H54 (cell line): ENCODE results near the gene SS18L1.

ENCODE experiments used
- DNase-seq: peaks from one replicate; pipeline ENCODE4 v3.0.0; 2011; ENCODE audit warnings: low spot score, mixed read lengths; ENCODE audit not compliant: insufficient read length
- FAIRE-seq: peaks from 3 replicates; lab custom pipeline; 2011; peaks lifted over from hg19 to GRCh38; lab: Jason Lieb, UNC
- POLR2A ChIP-seq: IDR thresholded peaks from 2 replicates; pipeline ENCODE4 v1.6.1; 2011; ENCODE audit warnings: low read depth, mild to moderate bottlenecking, low read length

SS18L1 gene

GRCh38 chr20:62230696-62231095, 87.1 kb downstream of the SS18L1 start:
- no peak for TF ChIP-seq POLR2A
- DNase-seq (no peak), FAIRE-seq (no peak)

- no peak for FAIRE-seq
- TF ChIP-seq POLR2A: no peak
- no peak for DNase-seq
Observed at GRCh38 chr20:62231292-62231691, 87.7 kb downstream of the SS18L1 start.
